CD4-positive, CD25-positive, alpha-beta regulatory T cell (primary cell): ENCODE measurements around the gene PTTG1IP. TPM values are rescaled to one million over a fixed set of nuclear protein-coding genes. Genes with fewer than 3 reads are reported as not detected.

Experiments
- ATAC-seq, 2 donors: fragments of 150-1000 bp; cut with Tn5 transposase; one replicate each; pipeline ENCODE4 v1.10.0; 2021; ENCODE audit warnings: low read depth in 2 of 2, moderate number of reproducible peaks in 2 of 2, moderate library complexity in 1 of 2
- DNase-seq, 3 donors: peaks; one replicate each; pipeline versions ENCODE4 v3.0.0 to v3.0.0-alpha.2; 2012 to 2022; ENCODE audit warnings: mixed read lengths in 1 of 3
- H3K27ac ChIP-seq: one replicate; pipeline ENCODE4 v1.7.0; 2013; ENCODE audit warnings: mild to moderate bottlenecking, low read length; ENCODE audit not compliant: insufficient read depth, poor library complexity, severe bottlenecking
- H3K27me3 ChIP-seq: one replicate; pipeline ENCODE4 v1.7.0; 2013; ENCODE audit warnings: low read length; ENCODE audit not compliant: control insufficient read depth, insufficient read depth
- H3K36me3 ChIP-seq: one replicate; pipeline ENCODE4 v1.7.0; 2013; ENCODE audit warnings: mild to moderate bottlenecking, low read length, moderate library complexity; ENCODE audit not compliant: control insufficient read depth, insufficient read depth
- H3K4me1 ChIP-seq: 2 replicates; pipeline ENCODE4 v1.7.0; 2013; ENCODE audit warnings: mild to moderate bottlenecking, low read length; ENCODE audit not compliant: insufficient read depth, control insufficient read depth, poor library complexity, severe bottlenecking
- H3K4me3 ChIP-seq: one replicate; pipeline ENCODE4 v1.7.0; 2013; ENCODE audit warnings: low read depth, mild to moderate bottlenecking, low read length, moderate library complexity
- H3K9me3 ChIP-seq, 2 experiments: 1 replicate in 1 of 2; 2 replicates in 1 of 2; pipeline ENCODE4 v1.7.0; 2013; ENCODE audit warnings: low read length in 2 of 2, mild to moderate bottlenecking in 1 of 2, moderate library complexity in 1 of 2; ENCODE audit not compliant: control insufficient read depth in 2 of 2
- H3K27ac Mint-ChIP-seq, 3 donors: one replicate each; pipeline ENCODE4 v1.8.0; 2020 to 2022; ENCODE audit warnings: mild to moderate bottlenecking in 3 of 3, mixed read lengths in 3 of 3, moderate library complexity in 2 of 3
- H3K27me3 Mint-ChIP-seq: one replicate; pipeline ENCODE4 v1.8.0; 2022; ENCODE audit warnings: mild to moderate bottlenecking, mixed read lengths
- H3K36me3 Mint-ChIP-seq: one replicate; pipeline ENCODE4 v1.8.0; 2020; ENCODE audit warnings: mixed read lengths
- H3K4me1 Mint-ChIP-seq, 4 donors: one replicate each; pipeline ENCODE4 v1.8.0; 2020 to 2022; ENCODE audit warnings: mixed read lengths in 4 of 4, mild to moderate bottlenecking in 1 of 4
- H3K4me3 Mint-ChIP-seq, 4 donors: one replicate each; pipeline ENCODE4 v1.8.0; 2020 to 2022; ENCODE audit warnings: mild to moderate bottlenecking in 4 of 4, mixed read lengths in 4 of 4, moderate library complexity in 3 of 4
- H3K9me3 Mint-ChIP-seq, 7 donors: one replicate each; pipeline ENCODE4 v1.8.0; 2020 to 2022; ENCODE audit warnings: mixed read lengths in 7 of 7, mild to moderate bottlenecking in 3 of 7, moderate library complexity in 2 of 7
- polyA plus RNA-seq, 4 donors: library from polyadenylated mRNA; unstranded; fragments of 300-500 nt; fragmentation: Illumina TruSeq; gene quantifications; one replicate each; pipeline ENCODE4 v1.2.3, GENCODE V29; 2021
- total RNA-seq: library from RNA; stranded (reverse); gene quantifications from one replicate; pipeline ENCODE4 v1.2.3, GENCODE V29; 2022

PTTG1IP gene
- total and polyA plus RNA-seq, 5 donors from 2014 or later: 78.5 to 100 (median 95.6) TPM

GRCh38 chr21:44907225-44907965 lies 33.9 kb upstream of the PTTG1IP start:
- H3K9me3 Mint-ChIP-seq: peaks cover 0 to 1% (median 0%) of the 10 kb centered on the region in 7 donors
- peak overlapping the region; percentile 15 for H3K27ac ChIP-seq
- H3K4me1 ChIP-seq: peaks cover 28% of the 10 kb centered on the region
- H3K36me3 ChIP-seq: peaks cover 65% of the 10 kb centered on the region
- H3K36me3 Mint-ChIP-seq: peaks cover 32% of the 10 kb centered on the region
- H3K9me3 ChIP-seq: no peaks in the 10 kb centered on the region
- H3K4me3 Mint-ChIP-seq: no peak overlapping the region
- ATAC-seq (no peak), DNase-seq (no peak)
- H3K27me3 Mint-ChIP-seq: no peaks in the 10 kb centered on the region
- H3K27me3 ChIP-seq: no peaks in the 10 kb centered on the region
- H3K4me1 Mint-ChIP-seq: peaks cover 9 to 62% (median 23%) of the 10 kb centered on the region in 4 donors
- H3K4me3 ChIP-seq: no peak overlapping the region
- peak overlapping the region in 2 of 3 donors; percentile 77 to 81 for H3K27ac Mint-ChIP-seq

GRCh38 chr21:44905728-44906090 lies 32.2 kb upstream of the PTTG1IP start:
- H3K36me3 ChIP-seq: peaks cover 82% of the 10 kb centered on the region

GRCh38 chr21:44905016-44905727 lies 31.7 kb upstream of the PTTG1IP start:
- H3K27ac Mint-ChIP-seq: peak overlapping the region in 1 of 3 donors; percentile 20
- H3K27me3 Mint-ChIP-seq: no peaks in the 10 kb centered on the region
- peak overlapping the region in 1 of 4 donors; percentile 51 for H3K4me3 Mint-ChIP-seq
- no peak for DNase-seq
- peaks cover 5% of the 10 kb centered on the region for H3K4me1 ChIP-seq
- no peak overlapping the region for H3K4me3 ChIP-seq
- peaks cover 0 to 1% (median 0%) of the 10 kb centered on the region in 7 donors for H3K9me3 Mint-ChIP-seq
- peaks cover 8 to 41% (median 13%) of the 10 kb centered on the region in 4 donors for H3K4me1 Mint-ChIP-seq
- H3K27ac ChIP-seq: no peak overlapping the region
- ATAC-seq: no peak
- H3K36me3 Mint-ChIP-seq: peaks cover 42% of the 10 kb centered on the region
- no peaks in the 10 kb centered on the region for H3K27me3 ChIP-seq
- no peaks in the 10 kb centered on the region for H3K9me3 ChIP-seq
- peaks cover 86% of the 10 kb centered on the region for H3K36me3 ChIP-seq

More at GRCh38 chr21:44905728-44906090, 32.2 kb upstream of the PTTG1IP start:
- no peak overlapping the region for H3K4me3 ChIP-seq
- no peaks in the 10 kb centered on the region for H3K27me3 ChIP-seq
- peaks cover 11% of the 10 kb centered on the region for H3K4me1 ChIP-seq
- DNase-seq (no peak), ATAC-seq (no peak)
- Mint-ChIP-seq H3K36me3 (peaks cover 42% of the 10 kb centered on the region), H3K4me3 (no peak overlapping the region), H3K9me3 (peaks cover 0 to 1% (median 0%) of the 10 kb centered on the region in 7 donors), H3K4me1 (peaks cover 8 to 46% (median 14%) of the 10 kb centered on the region in 4 donors), H3K27me3 (no peaks in the 10 kb centered on the region), H3K27ac (peak overlapping the region in 1 of 3 donors; percentile 83)
- H3K27ac ChIP-seq: no peak overlapping the region
- H3K9me3 ChIP-seq: no peaks in the 10 kb centered on the region

GRCh38 chr21:44904141-44904923 lies 30.8 kb upstream of the PTTG1IP start:
- DNase-seq: no peak
- Histone ChIP-seq H3K9me3 (no peaks in the 10 kb centered on the region), H3K27me3 (no peaks in the 10 kb centered on the region), H3K36me3 (peaks cover 87% of the 10 kb centered on the region), H3K4me1 (no peaks in the 10 kb centered on the region), H3K27ac (no peak overlapping the region), H3K4me3 (no peak overlapping the region)
- no peak for ATAC-seq
- H3K9me3 Mint-ChIP-seq: peaks cover 0 to 1% (median 0%) of the 10 kb centered on the region in 7 donors
- H3K27me3 Mint-ChIP-seq: no peaks in the 10 kb centered on the region
- H3K27ac Mint-ChIP-seq: peak overlapping the region; percentile 20 to 88 (median 82)
- H3K36me3 Mint-ChIP-seq: peaks cover 39% of the 10 kb centered on the region
- H3K4me3 Mint-ChIP-seq: peak overlapping the region in 1 of 4 donors; percentile 15
- H3K4me1 Mint-ChIP-seq: peaks cover 3 to 33% (median 11%) of the 10 kb centered on the region in 4 donors

- DNase-seq (no peak), ATAC-seq (no peak)
- Mint-ChIP-seq H3K27ac (peak overlapping the region in 1 of 3 donors; percentile 88), H3K36me3 (peaks cover 35% of the 10 kb centered on the region), H3K9me3 (peaks cover 0 to 1% (median 0%) of the 10 kb centered on the region in 7 donors), H3K27me3 (no peaks in the 10 kb centered on the region), H3K4me1 (peaks cover 0 to 27% (median 8%) of the 10 kb centered on the region in 4 donors), H3K4me3 (no peak overlapping the region)
- peaks cover 87% of the 10 kb centered on the region for H3K36me3 ChIP-seq
- no peaks in the 10 kb centered on the region for H3K9me3 ChIP-seq
- H3K27me3 ChIP-seq: no peaks in the 10 kb centered on the region
- no peaks in the 10 kb centered on the region for H3K4me1 ChIP-seq
- no peak overlapping the region for H3K27ac ChIP-seq
- no peak overlapping the region for H3K4me3 ChIP-seq
These were observed 30.2 kb upstream of the PTTG1IP start for GRCh38 chr21:44903689-44904088.

- Histone ChIP-seq H3K4me3 (no peak overlapping the region), H3K27me3 (no peaks in the 10 kb centered on the region), H3K27ac (no peak overlapping the region), H3K9me3 (no peaks in the 10 kb centered on the region), H3K36me3 (peaks cover 89% of the 10 kb centered on the region), H3K4me1 (no peaks in the 10 kb centered on the region)
- H3K27ac Mint-ChIP-seq: no peak overlapping the region
- peaks cover 38% of the 10 kb centered on the region for H3K36me3 Mint-ChIP-seq
- H3K4me3 Mint-ChIP-seq: no peak overlapping the region
- no peak for ATAC-seq
- no peaks in the 10 kb centered on the region for H3K27me3 Mint-ChIP-seq
- no peak for DNase-seq
- H3K4me1 Mint-ChIP-seq: peaks cover 0 to 28% (median 7%) of the 10 kb centered on the region in 4 donors
- peaks cover 0 to 1% (median 0%) of the 10 kb centered on the region in 7 donors for H3K9me3 Mint-ChIP-seq
These were observed 29.7 kb upstream of the PTTG1IP start for GRCh38 chr21:44903050-44903685.
